GM21447 (cell line): ENCODE data around the gene KLHL24.
"Not testable (repeated sequence)": the region's sequence is repeated elsewhere in the genome, so short reads cannot be mapped to it uniquely, and the experiment has no call there.

ENCODE experiments used
- ATAC-seq: cut with Tn5 transposase; IDR thresholded peaks from one replicate; pipeline ENCODE4 v1.9.1; 2021; ENCODE audit not compliant: unreplicated experiment

Gene KLHL24

DNA sequence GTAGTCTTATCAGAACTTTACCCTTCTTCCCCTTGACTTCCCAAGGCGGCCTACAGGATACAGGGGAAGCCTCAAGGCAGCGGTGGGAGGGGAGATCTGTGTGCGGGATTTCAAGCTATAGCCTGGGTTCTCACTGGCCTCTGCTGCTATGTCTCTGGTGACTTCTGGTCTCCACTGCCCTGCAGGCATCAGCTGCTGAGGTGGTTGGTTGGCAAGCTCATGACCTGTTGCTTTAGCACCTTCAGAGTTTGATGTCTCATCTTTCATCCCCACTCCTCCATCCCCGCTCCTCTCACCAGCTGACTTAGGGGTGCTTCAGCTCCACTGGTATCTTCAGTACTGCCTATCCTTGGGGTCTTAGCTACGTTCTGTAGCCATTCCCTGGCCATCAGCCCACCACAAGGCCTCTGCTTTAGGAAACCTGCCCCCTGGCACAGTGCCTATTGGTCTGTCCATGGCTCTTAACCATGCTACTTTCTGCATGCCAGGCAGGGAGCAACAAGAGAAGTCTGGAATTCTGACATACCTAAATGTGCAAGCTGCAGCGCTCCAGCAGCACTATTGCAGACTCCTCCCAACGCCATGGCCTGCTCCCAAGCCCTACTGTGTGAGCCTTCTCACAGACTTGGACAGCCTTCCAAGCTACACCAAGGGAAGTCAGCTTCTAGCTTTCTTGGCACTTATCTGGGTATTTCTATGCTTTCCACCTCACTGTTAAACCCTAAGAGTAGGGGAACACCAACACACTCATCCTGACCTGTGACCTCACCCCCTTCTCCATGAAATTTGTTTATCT, 60.3 kb downstream of the KLHL24 start:
- no peak for ATAC-seq

DNA sequence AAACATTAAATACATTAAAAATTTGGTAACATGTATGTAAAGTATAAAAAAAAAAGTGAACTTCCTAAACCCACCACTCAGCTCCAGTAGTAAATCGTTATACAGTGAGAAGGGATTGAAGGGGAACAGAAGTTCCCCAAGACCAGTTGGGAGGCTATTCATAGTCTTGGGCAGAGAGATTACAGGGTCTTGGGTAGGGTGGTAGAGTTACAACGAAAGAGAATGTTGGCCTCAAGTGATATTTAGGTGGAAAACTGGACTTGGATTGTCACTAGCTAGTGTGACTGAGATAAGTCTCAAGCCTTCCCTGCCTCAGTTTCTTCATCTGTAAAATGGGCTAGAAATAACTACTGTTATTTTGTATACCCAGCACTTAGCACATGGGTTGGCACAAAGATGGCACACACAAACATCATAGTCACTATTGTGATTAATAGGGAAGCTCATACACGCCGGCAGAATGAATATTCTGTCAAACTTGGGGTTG, 61.7 kb downstream of the KLHL24 start:
- ATAC-seq, result no peak

DNA sequence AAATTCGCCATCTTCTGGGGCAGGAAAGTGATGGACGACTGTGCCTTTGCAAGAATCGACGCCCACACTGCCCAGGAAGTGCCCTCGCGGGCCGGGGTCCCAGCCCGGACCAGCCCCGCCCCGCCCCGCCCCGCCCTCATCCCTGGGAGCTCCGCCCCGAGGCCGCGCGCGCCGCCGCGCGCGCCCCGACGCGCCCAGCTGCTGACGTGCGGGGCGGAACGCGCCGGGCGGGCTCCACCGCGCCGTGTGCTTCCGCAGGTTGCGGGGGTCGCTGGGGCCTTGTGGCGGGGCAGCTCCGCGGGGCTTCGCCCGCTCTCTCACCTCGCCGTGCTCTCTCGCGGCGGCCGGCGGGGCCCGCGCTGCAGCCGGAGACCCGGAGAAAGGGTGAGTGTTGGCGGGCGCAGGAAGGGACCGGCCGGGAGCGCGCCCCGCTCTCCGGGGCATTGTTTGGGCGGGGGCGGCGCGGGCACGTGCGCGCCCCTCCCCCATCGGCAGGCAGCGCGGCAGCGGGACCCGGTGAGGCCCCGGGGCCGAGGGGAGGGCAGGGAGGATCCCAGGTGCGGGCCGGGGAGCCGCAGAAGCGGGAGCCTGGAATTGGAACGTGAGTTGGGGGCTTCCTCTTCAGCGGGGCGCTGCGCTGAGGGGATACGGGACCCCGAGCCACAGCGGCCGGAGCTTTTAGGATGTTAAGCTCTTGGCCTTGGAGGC, 62.3 kb downstream of the KLHL24 start, which contains the start of gene YEATS2:
Gene YEATS2 (plus strand): TSS at position 188 of the 708 bp plus-strand sequence. CDS start 17,366 bp downstream, outside the sequence.
- peak; percentile 62 for ATAC-seq

DNA sequence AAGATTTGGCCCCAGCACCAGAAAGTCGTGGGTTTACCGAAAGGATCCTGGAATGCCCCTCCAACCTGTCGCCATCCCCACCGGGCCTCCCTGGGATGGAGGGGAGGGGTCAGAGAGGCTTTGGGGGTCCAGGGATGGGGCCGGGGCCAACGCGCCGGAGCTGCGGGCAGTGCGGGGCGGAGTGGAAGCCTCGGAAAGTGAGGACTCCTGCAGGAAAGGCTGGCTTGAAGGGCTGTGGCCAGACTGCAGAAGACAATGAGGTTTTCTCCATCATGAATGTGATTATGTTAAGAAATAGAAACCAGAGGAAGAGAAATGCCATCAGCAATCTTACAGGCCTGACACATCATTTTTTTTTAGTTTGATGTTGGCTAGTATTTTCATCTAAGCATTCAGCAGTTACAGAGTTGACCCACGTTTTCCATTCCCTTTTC, 62.9 kb downstream of the KLHL24 start:
- ATAC-seq, result peak; percentile 23

DNA sequence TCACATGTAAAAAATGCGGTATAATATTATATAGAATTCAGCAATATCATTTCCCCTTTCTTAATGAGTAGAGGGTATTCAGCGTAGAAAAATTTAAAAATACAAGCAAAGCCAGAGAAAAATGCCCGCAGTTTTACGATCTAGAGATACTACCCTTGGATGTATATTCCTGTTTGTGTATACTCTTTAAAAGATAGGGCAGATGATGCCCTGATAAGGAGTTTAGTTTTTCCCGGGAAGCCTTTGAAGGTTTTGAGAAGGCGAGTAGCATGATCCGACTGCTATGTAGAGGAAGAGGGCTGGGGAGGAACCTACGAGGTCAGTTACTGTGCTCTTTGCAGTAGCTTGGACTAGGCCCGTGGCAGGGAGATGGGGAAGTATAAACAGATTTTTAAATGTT, 63.3 kb downstream of the KLHL24 start:
- peak; percentile 29 for ATAC-seq

DNA sequence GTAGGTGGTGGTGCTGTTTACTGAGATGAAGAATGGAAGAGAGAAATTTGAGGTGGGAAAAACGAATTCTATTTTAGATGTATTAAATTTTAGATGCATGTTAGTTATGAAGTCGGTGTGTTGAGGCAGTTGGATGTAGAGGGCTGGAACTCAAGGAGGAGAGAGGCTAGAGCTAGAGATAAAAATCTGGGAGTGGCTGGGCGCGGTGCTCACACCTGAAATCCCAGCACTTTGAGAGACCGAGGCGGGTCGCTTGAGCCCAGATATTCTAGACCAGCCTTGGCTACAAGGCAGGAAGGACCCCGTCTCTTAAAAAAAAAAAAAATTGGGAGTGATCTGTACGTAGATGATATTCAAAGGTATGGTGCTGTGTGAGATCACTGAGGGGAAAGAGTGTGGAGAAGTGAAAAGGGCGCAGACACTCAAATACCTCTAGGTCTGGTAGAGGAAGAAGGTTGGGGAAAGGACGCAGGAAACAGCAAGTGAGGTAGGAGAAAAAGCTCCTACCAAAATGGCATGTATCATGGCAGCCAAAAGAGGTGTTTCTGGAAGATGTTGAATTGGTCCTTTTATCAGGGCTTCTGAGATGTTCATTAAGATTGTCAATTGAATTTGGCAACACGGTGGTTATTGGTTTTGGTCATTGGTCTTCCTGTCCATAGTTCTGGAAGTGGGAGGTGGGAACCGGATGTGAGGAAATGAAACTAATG, 64.0 kb downstream of the KLHL24 start:
- no peak for ATAC-seq

DNA sequence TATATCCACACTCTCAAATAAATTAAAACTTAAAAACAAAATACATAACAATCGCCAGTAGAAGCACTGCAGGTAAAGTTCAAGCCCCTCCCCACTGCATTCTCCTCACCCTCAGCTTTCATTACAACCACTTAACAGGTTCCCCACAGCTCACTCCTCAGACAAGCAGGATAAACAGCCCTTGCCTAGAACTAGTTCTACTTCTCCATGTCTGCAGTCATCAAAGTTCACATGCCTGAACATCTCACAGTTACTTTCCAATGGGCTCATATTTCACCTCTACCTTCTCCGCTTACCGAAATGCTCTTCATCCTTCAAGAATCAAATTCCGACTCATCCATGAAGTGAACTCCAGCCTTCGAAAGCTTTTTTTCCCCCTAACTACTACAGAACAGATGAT, 66.3 kb downstream of the KLHL24 start:
- no peak for ATAC-seq

DNA sequence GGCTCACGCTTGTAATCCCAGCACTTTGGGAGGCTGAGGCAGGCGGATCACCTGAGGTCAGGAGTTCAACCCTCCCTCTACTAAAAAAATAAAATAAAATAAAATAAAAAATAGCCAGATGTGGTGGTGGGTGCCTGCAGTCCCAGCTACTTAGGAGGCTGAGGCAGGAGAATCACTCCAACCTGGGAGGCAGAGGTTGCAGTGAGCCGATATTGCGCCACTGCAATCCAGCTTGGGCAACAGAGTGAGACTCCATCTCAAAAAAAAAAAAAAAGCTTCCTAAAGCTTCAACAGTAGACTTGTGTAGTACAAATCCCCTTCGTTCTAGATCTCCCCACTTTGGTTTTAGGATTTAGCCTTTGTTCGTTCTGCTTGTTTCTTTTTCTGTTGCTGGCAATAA, 68.5 kb downstream of the KLHL24 start:
- not testable (repeated sequence) for ATAC-seq

DNA sequence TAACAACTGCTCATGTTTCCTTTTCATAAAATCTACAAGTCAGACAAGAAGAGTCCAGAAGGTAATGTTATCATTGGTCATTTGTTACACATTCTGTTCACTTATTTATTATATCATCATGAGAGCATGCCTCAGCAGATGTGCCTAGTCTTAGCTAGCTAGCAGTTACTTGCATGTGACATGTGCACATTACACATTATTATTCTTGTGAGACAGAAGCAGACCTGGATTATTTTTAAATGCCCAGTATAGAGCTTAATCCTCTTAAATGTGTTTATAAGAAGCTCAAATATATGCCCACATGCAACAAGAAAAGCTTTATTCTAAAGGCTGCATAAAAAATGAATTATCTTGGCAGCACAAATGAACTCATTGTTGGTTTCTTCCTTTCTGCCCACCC, 74.8 kb downstream of the KLHL24 start:
- no peak for ATAC-seq

DNA sequence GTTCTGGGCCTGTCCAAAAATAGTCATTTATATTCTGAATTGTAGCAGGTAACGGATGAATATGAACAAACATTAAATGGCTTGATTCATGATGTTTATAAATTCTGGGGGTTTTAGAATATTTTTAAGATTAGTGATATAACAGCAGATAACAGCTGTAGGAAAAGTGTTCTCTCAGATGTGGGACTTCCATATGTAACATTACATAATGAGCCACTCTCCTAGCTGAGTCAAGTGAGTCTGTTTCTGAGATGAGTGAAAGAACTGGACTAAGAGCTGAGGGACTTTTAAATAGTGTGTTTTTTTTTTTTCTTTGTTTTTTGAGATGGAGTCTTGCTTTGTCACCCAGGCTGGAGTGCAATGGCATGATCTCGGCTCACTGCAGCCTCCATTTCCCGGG, 76.1 kb downstream of the KLHL24 start:
- no peak for ATAC-seq

DNA sequence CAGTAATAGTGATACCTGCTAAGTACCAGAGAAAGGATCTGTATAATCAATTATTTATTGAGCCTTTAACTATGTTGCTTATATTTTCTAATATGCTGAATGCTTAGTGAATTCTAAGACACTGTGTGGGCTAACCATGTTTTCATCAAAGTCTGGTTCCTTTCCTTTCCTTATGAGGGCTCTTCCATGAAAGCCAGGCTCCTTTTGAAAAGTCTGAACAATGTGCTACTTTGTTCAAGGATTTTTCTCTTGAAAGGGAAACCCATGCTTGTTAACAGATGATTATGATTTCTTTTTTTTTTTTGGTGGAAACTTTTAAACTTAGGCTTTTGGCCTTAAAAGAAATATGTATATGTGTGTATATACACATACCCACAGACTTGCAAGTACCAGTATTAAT, 79.2 kb downstream of the KLHL24 start:
- no peak for ATAC-seq

DNA sequence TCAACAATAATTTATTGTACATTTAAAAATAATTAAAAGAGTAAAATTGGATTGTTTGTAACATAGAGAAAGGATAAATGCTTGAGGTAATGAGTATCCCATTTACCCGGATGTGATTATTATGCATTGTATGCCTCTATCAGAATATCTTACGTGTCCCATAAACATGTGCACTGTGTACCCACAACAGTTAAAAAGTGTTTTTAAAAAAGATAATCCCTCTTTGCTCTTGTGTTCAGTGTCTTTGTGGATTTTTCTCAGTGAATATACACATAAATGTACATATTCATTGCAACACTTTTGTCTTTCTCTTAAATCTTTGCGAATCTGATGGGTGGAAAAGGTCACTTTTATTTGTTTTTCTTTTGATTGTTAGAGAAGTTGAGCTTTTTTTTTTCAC, 82.6 kb downstream of the KLHL24 start:
- no peak for ATAC-seq

DNA sequence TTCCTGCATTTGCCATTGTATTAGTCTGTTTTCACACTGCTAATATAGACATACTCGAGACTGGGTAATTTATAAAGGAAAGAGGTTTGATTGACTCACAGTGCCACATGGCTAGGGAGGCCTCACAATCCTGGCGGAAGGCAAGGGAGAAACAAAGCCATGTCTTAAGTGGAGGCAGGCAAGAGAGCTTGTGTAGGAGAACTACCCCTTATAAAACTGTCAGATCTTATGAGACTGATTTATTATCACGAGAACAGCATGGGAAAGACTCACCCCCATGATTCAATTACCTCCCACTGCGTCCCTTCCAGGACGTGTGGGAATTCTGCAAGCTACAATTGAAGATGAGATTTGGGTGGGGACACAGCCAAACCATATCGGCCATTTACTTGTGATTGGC, 90.0 kb downstream of the KLHL24 start:
- no peak for ATAC-seq

DNA sequence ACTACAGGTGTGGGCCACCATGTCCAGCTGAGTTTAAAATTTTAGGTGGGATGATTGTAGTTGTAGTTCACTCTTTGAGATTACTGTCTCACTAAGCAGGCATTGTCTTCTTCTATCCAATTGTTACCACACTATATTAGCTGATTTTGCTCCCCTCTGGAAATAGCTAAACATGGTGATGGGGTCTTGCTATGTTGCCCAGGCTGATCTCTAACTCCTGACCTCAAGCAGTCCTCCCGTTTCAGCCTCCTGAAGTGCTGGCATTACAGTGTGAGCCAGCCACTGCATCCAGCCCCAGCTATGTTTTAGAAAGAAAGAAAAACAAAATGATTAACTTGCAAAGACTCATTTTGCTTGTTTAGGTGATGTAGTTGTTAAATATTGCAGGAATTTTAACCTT, 92.8 kb downstream of the KLHL24 start:
- ATAC-seq, result no peak

DNA sequence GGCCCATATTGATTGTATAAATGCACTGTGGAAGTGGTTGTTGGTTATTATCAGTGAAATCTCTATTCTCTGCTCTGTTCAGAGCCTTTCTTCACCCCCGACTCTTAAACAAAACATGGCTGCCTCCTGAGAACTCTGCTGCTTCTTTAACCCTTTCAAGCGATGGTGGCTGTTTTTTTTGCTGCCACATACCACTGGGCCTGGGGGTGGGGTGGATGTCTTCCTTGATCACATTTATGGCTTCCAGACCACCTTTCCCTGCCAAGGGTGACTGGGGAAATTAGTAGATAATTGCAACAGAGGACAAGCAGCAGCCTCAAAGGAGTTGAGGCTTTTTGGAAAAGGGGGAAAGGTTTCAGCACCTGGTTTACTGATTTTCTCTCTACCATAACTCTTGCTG, 94.9 kb downstream of the KLHL24 start:
- no peak for ATAC-seq

DNA sequence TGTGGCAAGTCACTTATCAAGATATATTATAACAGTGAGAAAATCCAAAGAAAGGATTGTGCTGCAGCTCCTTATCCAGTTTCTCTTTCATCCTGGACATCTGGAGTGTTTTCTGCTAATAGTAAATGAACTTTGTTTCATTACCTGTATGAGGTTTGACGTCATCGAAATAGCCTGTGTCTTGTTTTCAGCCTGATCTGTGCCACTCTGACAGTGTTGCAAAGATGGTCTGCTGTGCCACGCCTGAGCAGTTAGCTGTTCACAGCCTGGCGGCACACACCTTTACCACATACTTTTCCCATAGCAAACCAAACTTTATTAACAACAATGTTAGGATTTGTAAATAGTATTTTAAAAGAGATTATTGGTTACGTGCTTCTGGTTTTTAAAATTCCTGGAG, 96.2 kb downstream of the KLHL24 start:
- ATAC-seq, result no peak

DNA sequence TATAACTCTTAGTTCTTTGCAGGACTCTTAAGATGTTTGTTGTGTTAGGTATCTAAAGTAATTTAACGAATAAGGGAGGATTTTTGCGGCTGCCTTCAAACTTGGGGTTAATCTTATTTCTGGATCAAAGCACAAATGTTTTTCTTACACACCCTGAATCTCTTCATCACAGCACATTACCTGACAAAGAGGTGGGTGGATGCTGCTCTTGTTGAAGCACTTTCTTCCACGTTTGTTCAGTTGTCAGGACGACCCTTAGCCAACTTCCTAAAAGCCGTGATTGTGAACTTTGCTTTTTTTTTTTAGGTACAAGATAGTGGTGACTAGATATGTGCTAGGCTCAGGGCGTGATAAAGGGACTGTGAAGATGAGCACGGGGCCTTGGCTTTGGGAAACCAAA, 98.1 kb downstream of the KLHL24 start:
- ATAC-seq, result no peak
